Brain pericyte (primary cell): Measurements from ENCODE around the gene DNAL1.

ENCODE experiments used
- DNase-seq: peaks from one replicate; pipeline ENCODE4 v3.0.0-alpha.2; 2012; ENCODE audit warnings: low read depth, low spot score

The DNAL1 gene

GRCh38 chr14:73724696-73725095, 79.9 kb downstream of the DNAL1 start:
- DNase-seq, result no peak

GRCh38 chr14:73725116-73726024, 80.6 kb downstream of the DNAL1 start:
- DNase-seq, result no peak

GRCh38 chr14:73726025-73726961, 81.5 kb downstream of the DNAL1 start:
- no peak for DNase-seq

GRCh38 chr14:73727166-73727565, 82.4 kb downstream of the DNAL1 start:
- no peak for DNase-seq

GRCh38 chr14:73728717-73729330, 84.0 kb downstream of the DNAL1 start:
- no peak for DNase-seq

GRCh38 chr14:73729556-73730265, 84.9 kb downstream of the DNAL1 start:
- no peak for DNase-seq

- no peak for DNase-seq
Measured at GRCh38 chr14:73731111-73731510, 86.3 kb downstream of the DNAL1 start.

- DNase-seq, result no peak
Measured at GRCh38 chr14:73732006-73732405, 87.2 kb downstream of the DNAL1 start.

GRCh38 chr14:73736842-73737241, 92.1 kb downstream of the DNAL1 start:
- DNase-seq, result no peak

- no peak for DNase-seq
Measured at GRCh38 chr14:73738518-73739173, 93.9 kb downstream of the DNAL1 start.

GRCh38 chr14:73739174-73739898, 94.5 kb downstream of the DNAL1 start:
- no peak for DNase-seq

- DNase-seq, result no peak
Measured at GRCh38 chr14:73739899-73740617, 95.3 kb downstream of the DNAL1 start.

- DNase-seq, result no peak
Measured at GRCh38 chr14:73740618-73741326, 96.0 kb downstream of the DNAL1 start.

- no peak for DNase-seq
Measured at GRCh38 chr14:73741386-73741875, 96.6 kb downstream of the DNAL1 start.

- DNase-seq, result no peak
Measured at GRCh38 chr14:73741876-73742519, 97.2 kb downstream of the DNAL1 start.

- DNase-seq, result no peak
Measured at GRCh38 chr14:73742520-73743238, 97.9 kb downstream of the DNAL1 start.

GRCh38 chr14:73743431-73743931, 98.7 kb downstream of the DNAL1 start:
- DNase-seq, result no peak
